ENCODE results near the gene SLC9A3. TPM values are rescaled to one million over a fixed set of nuclear protein-coding genes. Genes with fewer than 3 reads are reported as not detected.

Gene SLC9A3
- total RNA-seq, 2 experiments from 2014 or later, result 2.3 to 2.5 TPM

DNA sequence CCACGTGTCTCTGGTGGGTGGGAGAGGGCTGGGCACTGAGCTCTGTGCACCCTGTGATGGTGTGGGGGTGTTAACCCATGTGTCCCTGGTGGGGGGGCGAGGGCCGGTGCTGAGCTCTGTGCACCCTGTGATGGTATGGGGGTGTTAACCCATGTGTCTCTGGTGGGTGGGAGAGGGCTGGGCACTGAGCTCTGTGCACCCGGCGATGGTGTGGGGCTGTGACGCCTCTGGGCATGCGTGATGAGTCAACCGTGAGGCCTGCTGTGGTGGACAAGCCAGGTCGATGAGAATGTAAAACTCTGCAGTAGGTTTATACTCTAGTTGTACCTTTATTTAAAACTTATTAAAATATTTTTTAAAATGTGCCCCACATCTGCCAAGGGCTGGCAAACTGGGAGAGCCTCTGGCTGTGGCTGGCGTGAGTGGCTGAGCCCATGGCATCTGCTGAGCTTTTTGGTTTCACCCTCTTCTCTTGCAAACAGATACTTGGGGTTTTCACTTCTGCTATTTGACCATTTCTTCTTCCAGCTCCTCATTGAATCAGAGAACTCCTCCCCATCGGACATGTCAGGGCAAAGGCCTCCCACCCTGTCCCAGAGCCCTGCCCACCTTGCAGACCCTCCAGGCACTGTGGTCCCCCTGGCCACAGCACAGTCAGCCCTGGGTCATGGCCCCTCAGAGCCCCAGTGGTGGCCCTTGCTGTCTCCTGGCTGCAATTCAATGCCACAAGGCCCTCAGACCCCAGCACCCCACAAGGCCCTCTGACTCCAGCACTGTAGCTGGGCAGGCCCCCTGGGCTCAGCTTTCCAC, 99.7 kb downstream of the SLC9A3 start:
- no peak for ATAC-seq (ENCODE audit: poor library complexity)

DNA sequence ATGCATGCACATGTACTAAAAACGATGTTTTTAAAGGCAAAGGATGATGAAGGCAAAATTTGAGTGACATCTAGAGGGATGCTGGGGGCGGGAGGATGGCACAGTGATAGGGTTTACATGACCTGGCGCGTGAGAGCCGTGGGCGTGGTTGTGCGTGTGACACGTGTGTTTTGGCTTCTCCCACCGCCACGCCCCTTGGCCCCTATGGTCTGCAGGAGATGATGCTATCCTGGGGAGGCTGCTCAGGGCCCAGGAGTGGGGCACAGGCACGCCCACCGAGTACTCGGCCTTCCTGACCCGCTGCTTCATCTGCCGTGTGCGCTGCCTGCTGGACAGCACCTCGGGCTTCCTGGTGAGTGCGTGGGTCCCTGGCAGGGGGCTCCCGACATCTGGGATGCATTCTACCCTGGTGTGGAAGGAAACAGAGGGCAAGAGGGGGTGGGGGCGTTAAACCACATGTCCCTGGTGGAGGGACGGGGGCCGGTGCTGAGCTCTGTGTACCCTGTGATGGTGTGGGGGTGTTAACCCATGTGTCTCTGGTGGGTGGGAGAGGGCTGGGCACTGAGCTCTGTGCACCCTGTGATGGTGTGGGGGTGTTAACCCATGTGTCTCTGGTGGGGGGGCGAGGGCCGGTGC, 100.5 kb downstream of the SLC9A3 start:
- CTCF ChIA-PET, result no interaction called here
- H3K9me3 ChIP-seq (ENCODE audit: control insufficient read depth in 1 of 2, insufficient read depth in 1 of 2, low read length in 2 of 2), result no peaks in the 10 kb centered on the region
- no peaks in the 10 kb centered on the region for H3K27me3 Mint-ChIP-seq
- DNase-seq, result no peak
- H3K27ac ChIP-seq (ENCODE audit: low read depth in 1 of 2, low read length in 2 of 2), result no peak overlapping the region
- no peak overlapping the region for H3K4me3 Mint-ChIP-seq
- no peaks in the 10 kb centered on the region for H3K36me3 ChIP-seq (ENCODE audit: insufficient read depth, low read length)
- H3K4me1 Mint-ChIP-seq (ENCODE audit: low read depth), result no peaks in the 10 kb centered on the region
- H3K4me3 ChIP-seq (ENCODE audit: low read length), result no peak overlapping the region
- no peaks in the 10 kb centered on the region for H3K36me3 Mint-ChIP-seq (ENCODE audit: low read depth)
- TF ChIP-seq, protein P1, sequence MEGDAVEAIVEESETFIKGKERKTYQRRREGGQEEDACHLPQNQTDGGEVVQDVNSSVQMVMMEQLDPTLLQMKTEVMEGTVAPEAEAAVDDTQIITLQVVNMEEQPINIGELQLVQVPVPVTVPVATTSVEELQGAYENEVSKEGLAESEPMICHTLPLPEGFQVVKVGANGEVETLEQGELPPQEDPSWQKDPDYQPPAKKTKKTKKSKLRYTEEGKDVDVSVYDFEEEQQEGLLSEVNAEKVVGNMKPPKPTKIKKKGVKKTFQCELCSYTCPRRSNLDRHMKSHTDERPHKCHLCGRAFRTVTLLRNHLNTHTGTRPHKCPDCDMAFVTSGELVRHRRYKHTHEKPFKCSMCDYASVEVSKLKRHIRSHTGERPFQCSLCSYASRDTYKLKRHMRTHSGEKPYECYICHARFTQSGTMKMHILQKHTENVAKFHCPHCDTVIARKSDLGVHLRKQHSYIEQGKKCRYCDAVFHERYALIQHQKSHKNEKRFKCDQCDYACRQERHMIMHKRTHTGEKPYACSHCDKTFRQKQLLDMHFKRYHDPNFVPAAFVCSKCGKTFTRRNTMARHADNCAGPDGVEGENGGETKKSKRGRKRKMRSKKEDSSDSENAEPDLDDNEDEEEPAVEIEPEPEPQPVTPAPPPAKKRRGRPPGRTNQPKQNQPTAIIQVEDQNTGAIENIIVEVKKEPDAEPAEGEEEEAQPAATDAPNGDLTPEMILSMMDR (IDR thresholded peaks at IDR 0.05), result no peak
- no peak for ATAC-seq (ENCODE audit: poor library complexity)
- intact Hi-C loops (cut with DNase I, micrococcal nuclease), result no loop called here
- no peaks in the 10 kb centered on the region for H3K4me1 ChIP-seq (ENCODE audit: insufficient read depth, low read length)
- no peaks in the 10 kb centered on the region for H3K27me3 ChIP-seq (ENCODE audit: control insufficient read depth in 1 of 2, insufficient read depth in 2 of 2, low read length in 2 of 2)
- POLR2A ChIA-PET, result no interaction called here
- H3K27ac Mint-ChIP-seq, result no peak overlapping the region
- H3K9me3 Mint-ChIP-seq, result no peaks in the 10 kb centered on the region

More for the DNA sequence above, 99.7 kb downstream of the SLC9A3 start:
- ChIA-PET CTCF (interaction anchor here (1.1 kb wide), 1 partner anchor 236 kb away, joined by 3 read pairs; no protein-coding TSS in a partner anchor), POLR2A (no interaction called here)
- Mint-ChIP-seq H3K4me3 (no peak overlapping the region), H3K9me3 (no peaks in the 10 kb centered on the region), H3K27me3 (no peaks in the 10 kb centered on the region), H3K27ac (no peak overlapping the region), H3K4me1 (ENCODE audit: low read depth) (no peaks in the 10 kb centered on the region), H3K36me3 (ENCODE audit: low read depth) (no peaks in the 10 kb centered on the region)
- no peak overlapping the region for H3K27ac ChIP-seq (ENCODE audit: low read depth in 1 of 2, low read length in 2 of 2)
- no peaks in the 10 kb centered on the region for H3K4me1 ChIP-seq (ENCODE audit: insufficient read depth, low read length)
- intact Hi-C loops (cut with DNase I, micrococcal nuclease), result no loop called here
- no peak overlapping the region for H3K4me3 ChIP-seq (ENCODE audit: low read length)
- DNase-seq, result no peak
- TF ChIP-seq, protein P1 (IDR thresholded peaks at IDR 0.05), result no peak
- H3K27me3 ChIP-seq (ENCODE audit: control insufficient read depth in 1 of 2, insufficient read depth in 2 of 2, low read length in 2 of 2), result no peaks in the 10 kb centered on the region
- no peaks in the 10 kb centered on the region for H3K9me3 ChIP-seq (ENCODE audit: control insufficient read depth in 1 of 2, insufficient read depth in 1 of 2, low read length in 2 of 2)
- no peaks in the 10 kb centered on the region for H3K36me3 ChIP-seq (ENCODE audit: insufficient read depth, low read length)

DNA sequence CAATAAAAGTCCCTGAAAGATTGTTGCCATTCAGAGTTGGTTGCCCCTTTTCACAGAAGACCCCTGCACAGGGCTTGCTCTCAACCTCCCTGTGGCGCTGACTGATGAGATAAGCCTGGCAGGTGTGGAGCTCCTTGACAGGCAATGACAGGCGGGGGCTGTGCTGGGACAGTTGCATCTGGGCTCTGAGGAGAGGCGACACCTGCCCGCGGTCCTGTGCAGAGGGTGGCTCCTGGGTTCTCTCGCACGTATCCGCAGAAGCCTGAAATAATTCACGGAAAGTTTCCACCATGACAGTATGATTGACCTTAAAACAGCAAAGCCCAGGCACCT, 101.0 kb downstream of the SLC9A3 start:
- no peaks in the 10 kb centered on the region for H3K4me1 Mint-ChIP-seq (ENCODE audit: low read depth)
- no peak for DNase-seq
- TF ChIP-seq, protein P1 (IDR thresholded peaks at IDR 0.05), result no peak
- Histone ChIP-seq H3K27ac (ENCODE audit: low read depth in 1 of 2, low read length in 2 of 2) (no peak overlapping the region), H3K27me3 (ENCODE audit: control insufficient read depth in 1 of 2, insufficient read depth in 2 of 2, low read length in 2 of 2) (no peaks in the 10 kb centered on the region), H3K4me1 (ENCODE audit: insufficient read depth, low read length) (no peaks in the 10 kb centered on the region), H3K9me3 (ENCODE audit: control insufficient read depth in 1 of 2, insufficient read depth in 1 of 2, low read length in 2 of 2) (no peaks in the 10 kb centered on the region), H3K36me3 (ENCODE audit: insufficient read depth, low read length) (no peaks in the 10 kb centered on the region), H3K4me3 (ENCODE audit: low read length) (no peak overlapping the region)
- ChIA-PET CTCF (no interaction called here), POLR2A (no interaction called here)
- no peaks in the 10 kb centered on the region for H3K9me3 Mint-ChIP-seq
- no peak for ATAC-seq (ENCODE audit: poor library complexity)
- no peaks in the 10 kb centered on the region for H3K36me3 Mint-ChIP-seq (ENCODE audit: low read depth)
- no peaks in the 10 kb centered on the region for H3K27me3 Mint-ChIP-seq
- no peak overlapping the region for H3K4me3 Mint-ChIP-seq
- intact Hi-C loops (cut with DNase I, micrococcal nuclease), result no loop called here
- H3K27ac Mint-ChIP-seq, result no peak overlapping the region
